Memory B cell (primary cell): ENCODE measurements around the gene KRTAP10-8.

Experiments used
- ATAC-seq: fragments of 150-1000 bp; cut with Tn5 transposase; 2 replicates; pipeline ENCODE4 v1.10.0; 2021; ENCODE audit warnings: low read depth, mild to moderate bottlenecking, moderate library complexity
- DNase-seq, 2 donors: peaks; one replicate each; pipeline ENCODE4 v3.0.0; 2022; ENCODE audit warnings: low spot score in 2 of 2
- H3K27ac Mint-ChIP-seq: one replicate; pipeline ENCODE4 v1.8.0; 2022; ENCODE audit warnings: mild to moderate bottlenecking, moderate library complexity, mixed read lengths
- H3K27me3 Mint-ChIP-seq: one replicate; pipeline ENCODE4 v1.8.0; 2022; ENCODE audit warnings: mixed read lengths
- H3K36me3 Mint-ChIP-seq: one replicate; pipeline ENCODE4 v1.8.0; 2022; ENCODE audit warnings: mild to moderate bottlenecking, mixed read lengths
- H3K4me1 Mint-ChIP-seq: one replicate; pipeline ENCODE4 v1.8.0; 2022; ENCODE audit warnings: mixed read lengths
- H3K4me3 Mint-ChIP-seq: one replicate; pipeline ENCODE4 v1.8.0; 2022; ENCODE audit warnings: mild to moderate bottlenecking, moderate library complexity, mixed read lengths
- H3K9me3 Mint-ChIP-seq: one replicate; pipeline ENCODE4 v1.8.0; 2022; ENCODE audit warnings: mixed read lengths

The KRTAP10-8 gene

GRCh38 chr21:44613386-44614155 is 1.7 kb downstream of the KRTAP10-8 start:
- H3K36me3 Mint-ChIP-seq = peaks cover 9% of the 10 kb centered on the region
- ATAC-seq (no peak), DNase-seq (peak in 1 of 2 donors; percentile 8)

DNA sequence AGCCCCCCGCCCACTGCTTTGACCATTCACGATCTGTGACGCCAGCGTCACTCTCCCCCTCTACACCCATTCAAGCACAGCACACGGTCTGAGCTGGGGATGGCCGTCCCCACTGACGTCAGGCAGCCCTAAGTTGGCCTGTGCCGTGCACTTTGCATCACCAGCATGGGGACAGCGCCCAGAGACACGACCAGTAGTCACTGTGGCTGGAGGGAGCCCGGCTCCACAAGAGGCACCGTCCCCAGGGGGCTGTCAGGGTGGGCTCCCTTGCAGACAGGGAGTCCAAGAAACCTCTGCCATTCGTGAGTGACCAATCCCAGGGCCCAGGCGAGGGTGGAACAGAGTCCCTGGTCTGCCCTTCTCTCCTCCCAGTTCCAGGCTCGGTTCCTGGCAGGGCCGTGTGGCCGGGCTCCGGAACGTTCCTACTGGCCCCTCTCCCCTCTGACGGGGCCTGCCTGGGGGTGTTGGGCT is 2.3 kb downstream of the KRTAP10-8 start:
- Mint-ChIP-seq H3K4me3 (no peak overlapping the region), H3K27ac (no peak overlapping the region), H3K27me3 (peaks cover 14% of the 10 kb centered on the region), H3K36me3 (peaks cover 6% of the 10 kb centered on the region), H3K4me1 (peaks cover 8% of the 10 kb centered on the region), H3K9me3 (peaks cover 10% of the 10 kb centered on the region)
- DNase-seq (no peak), ATAC-seq (no peak)

More at GRCh38 chr21:44613386-44614155, 1.7 kb downstream of the KRTAP10-8 start:
- peaks cover 2% of the 10 kb centered on the region for H3K4me1 Mint-ChIP-seq
- no peak overlapping the region for H3K27ac Mint-ChIP-seq
- H3K4me3 Mint-ChIP-seq = no peak overlapping the region
- H3K9me3 Mint-ChIP-seq = peaks cover 15% of the 10 kb centered on the region
- H3K27me3 Mint-ChIP-seq = peaks cover 15% of the 10 kb centered on the region

DNA sequence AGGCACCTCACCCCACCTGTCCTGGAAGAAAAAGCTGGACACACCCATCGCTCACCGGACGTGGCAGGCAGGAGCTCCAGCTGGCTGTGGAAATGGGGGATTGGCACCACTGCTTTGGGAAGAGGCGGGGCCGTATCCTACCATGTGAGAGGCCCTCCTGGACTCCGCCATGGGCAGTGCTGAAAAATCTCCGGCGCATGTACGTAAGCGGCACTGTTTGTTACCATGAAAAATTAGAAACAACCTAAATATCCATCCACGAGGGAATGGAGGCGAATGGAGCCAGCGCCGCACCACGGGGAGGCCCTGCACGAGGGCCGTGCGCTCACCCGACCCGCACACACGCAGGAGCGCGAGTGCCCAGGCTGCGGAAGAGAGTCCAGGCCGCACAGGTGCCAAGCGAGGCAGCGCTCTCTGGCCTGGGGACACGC is 3.1 kb downstream of the KRTAP10-8 start:
- H3K27ac Mint-ChIP-seq = no peak overlapping the region
- peaks cover 11% of the 10 kb centered on the region for H3K9me3 Mint-ChIP-seq
- H3K4me3 Mint-ChIP-seq = no peak overlapping the region
- H3K27me3 Mint-ChIP-seq = peaks cover 14% of the 10 kb centered on the region
- peaks cover 9% of the 10 kb centered on the region for H3K4me1 Mint-ChIP-seq
- DNase-seq (no peak), ATAC-seq (no peak)
- peaks cover 13% of the 10 kb centered on the region for H3K36me3 Mint-ChIP-seq

- no peak overlapping the region for H3K27ac Mint-ChIP-seq
Measured at GRCh38 chr21:44615466-44615865, 3.6 kb downstream of the KRTAP10-8 start.

GRCh38 chr21:44615911-44616590 is 4.2 kb downstream of the KRTAP10-8 start:
- Mint-ChIP-seq H3K9me3 (peaks cover 16% of the 10 kb centered on the region), H3K4me3 (no peak overlapping the region), H3K36me3 (peaks cover 19% of the 10 kb centered on the region), H3K27ac (no peak overlapping the region), H3K4me1 (peaks cover 9% of the 10 kb centered on the region), H3K27me3 (peaks cover 14% of the 10 kb centered on the region)
- DNase-seq (no peak), ATAC-seq (no peak)

More at GRCh38 chr21:44615466-44615865, 3.6 kb downstream of the KRTAP10-8 start:
- Mint-ChIP-seq H3K4me3 (no peak overlapping the region), H3K4me1 (peaks cover 9% of the 10 kb centered on the region), H3K27me3 (peaks cover 14% of the 10 kb centered on the region), H3K36me3 (peaks cover 14% of the 10 kb centered on the region), H3K9me3 (peaks cover 13% of the 10 kb centered on the region)
- DNase-seq (no peak), ATAC-seq (no peak)

DNA sequence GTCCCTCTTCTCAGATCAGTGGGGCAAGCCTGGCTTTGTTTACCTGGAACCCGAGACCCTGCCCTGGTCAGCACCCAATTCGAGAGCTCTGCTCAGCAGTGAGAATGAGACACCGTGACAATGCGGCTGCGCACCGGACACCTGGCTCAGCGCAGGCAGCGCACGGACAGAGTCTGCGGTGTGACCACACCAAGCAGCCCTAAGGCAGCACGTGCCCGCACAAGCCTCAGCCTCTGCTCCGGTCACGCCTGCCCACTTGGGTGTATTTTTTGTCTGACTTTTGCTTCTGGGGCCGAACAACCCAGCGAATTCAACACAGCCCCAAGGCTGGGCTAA is 4.7 kb downstream of the KRTAP10-8 start:
- Mint-ChIP-seq H3K27me3 (peaks cover 14% of the 10 kb centered on the region), H3K36me3 (peaks cover 19% of the 10 kb centered on the region), H3K27ac (no peak overlapping the region), H3K4me3 (no peak overlapping the region), H3K9me3 (peaks cover 16% of the 10 kb centered on the region), H3K4me1 (peaks cover 9% of the 10 kb centered on the region)
- no peak for ATAC-seq
- no peak for DNase-seq

DNA sequence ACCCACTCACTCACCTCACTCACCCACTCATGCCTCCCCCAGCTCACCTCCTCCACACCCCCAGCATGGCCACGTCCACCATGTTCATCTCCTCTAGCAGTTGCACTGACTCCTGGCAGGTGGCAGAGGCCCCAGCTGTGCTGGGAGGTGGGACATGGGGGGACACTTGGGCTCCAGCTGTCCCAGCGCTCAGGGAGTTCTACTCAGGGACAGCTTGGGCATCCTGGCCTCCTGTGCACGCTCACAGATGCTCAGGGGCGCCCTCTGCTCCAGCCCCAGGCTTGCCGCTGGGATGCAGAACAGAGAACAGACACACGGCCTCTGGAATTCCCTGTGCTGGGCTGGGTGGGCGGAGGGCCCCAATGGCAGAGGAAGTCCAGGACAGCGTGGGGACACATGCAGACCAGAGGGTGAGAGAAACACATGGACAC is 5.2 kb downstream of the KRTAP10-8 start:
- Mint-ChIP-seq H3K9me3 (peaks cover 16% of the 10 kb centered on the region), H3K4me1 (peaks cover 9% of the 10 kb centered on the region), H3K27me3 (peaks cover 14% of the 10 kb centered on the region), H3K27ac (no peak overlapping the region), H3K4me3 (no peak overlapping the region), H3K36me3 (peaks cover 19% of the 10 kb centered on the region)
- DNase-seq = no peak
- no peak for ATAC-seq

DNA sequence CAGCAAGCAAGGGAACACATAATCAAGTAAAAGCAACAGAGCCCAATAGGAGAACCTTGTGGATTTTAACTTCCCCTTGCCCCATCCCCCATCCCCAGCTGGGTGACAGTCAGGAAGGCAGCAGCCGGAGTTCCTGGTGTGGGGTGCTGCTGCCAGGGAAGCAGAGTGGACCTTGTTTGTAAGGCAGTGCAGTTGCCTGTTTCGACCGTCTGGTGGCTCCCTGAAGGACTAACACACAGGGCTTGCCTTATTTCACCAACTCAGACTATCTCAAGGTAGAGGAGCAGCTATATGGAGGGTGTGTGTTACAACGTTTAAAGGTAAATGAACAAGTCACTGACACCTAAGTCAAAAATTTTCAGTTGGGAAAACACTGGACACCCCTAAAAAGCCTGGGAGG is 6.6 kb downstream of the KRTAP10-8 start:
- Mint-ChIP-seq H3K27me3 (peaks cover 13% of the 10 kb centered on the region), H3K4me1 (peaks cover 9% of the 10 kb centered on the region), H3K27ac (peak overlapping the region; percentile 45), H3K36me3 (peaks cover 15% of the 10 kb centered on the region), H3K9me3 (peaks cover 21% of the 10 kb centered on the region), H3K4me3 (no peak overlapping the region)
- ATAC-seq = no peak
- no peak for DNase-seq

GRCh38 chr21:44618909-44619308 is 7.0 kb downstream of the KRTAP10-8 start:
- no peak for DNase-seq
- Mint-ChIP-seq H3K36me3 (peaks cover 16% of the 10 kb centered on the region), H3K27ac (peak overlapping the region; percentile 45), H3K4me1 (peaks cover 9% of the 10 kb centered on the region), H3K9me3 (peaks cover 25% of the 10 kb centered on the region), H3K4me3 (peak overlapping the region; percentile 7), H3K27me3 (peaks cover 10% of the 10 kb centered on the region)
- peak; percentile 83 for ATAC-seq

DNA sequence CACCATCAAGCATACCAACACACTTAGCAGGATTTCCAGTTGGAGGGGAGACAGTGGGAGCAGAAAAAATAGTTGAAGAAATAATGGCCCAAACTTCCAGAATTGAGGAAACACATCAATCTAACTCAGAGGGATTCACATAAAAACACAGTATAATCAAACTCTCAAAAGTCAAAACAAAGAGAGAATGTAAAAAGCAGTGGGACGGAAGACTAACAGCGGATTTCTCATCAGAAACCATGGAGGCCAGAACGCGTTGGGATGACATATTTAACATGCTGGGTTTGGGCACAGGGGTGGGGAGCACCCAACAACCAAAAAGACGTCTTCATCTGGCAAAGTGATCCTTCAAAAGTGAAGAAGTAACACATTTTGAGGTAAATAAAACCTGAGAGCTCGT is 8.0 kb downstream of the KRTAP10-8 start:
- H3K9me3 Mint-ChIP-seq = peaks cover 32% of the 10 kb centered on the region
- H3K36me3 Mint-ChIP-seq = peaks cover 20% of the 10 kb centered on the region
- DNase-seq (no peak), ATAC-seq (no peak)
- H3K27ac Mint-ChIP-seq = no peak overlapping the region
- H3K4me1 Mint-ChIP-seq = peaks cover 9% of the 10 kb centered on the region
- H3K4me3 Mint-ChIP-seq = no peak overlapping the region
- peaks cover 10% of the 10 kb centered on the region for H3K27me3 Mint-ChIP-seq

DNA sequence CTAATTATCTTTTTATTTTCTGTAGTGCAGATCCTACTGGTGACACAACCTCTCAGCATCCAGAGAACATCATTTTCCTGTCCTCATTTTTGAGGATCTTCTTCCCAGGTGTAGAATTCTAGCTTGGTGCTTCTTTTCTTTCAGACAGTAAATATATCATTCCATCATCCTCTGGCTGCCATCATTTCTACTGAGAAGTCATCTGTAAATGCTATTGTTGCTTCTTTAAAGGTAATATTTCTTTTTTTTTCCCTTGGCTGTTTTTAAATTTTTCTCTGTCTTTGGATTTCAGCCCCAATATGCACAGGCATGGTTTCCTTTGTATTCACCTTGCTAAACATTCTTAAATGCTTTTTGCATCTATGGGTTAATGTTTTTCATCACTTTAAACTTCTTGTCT is 11.7 kb downstream of the KRTAP10-8 start:
- Mint-ChIP-seq H3K36me3 (peaks cover 20% of the 10 kb centered on the region), H3K4me1 (peaks cover 7% of the 10 kb centered on the region), H3K27ac (no peak overlapping the region), H3K9me3 (peaks cover 32% of the 10 kb centered on the region), H3K27me3 (peaks cover 15% of the 10 kb centered on the region), H3K4me3 (no peak overlapping the region)
- ATAC-seq (no peak), DNase-seq (no peak)

DNA sequence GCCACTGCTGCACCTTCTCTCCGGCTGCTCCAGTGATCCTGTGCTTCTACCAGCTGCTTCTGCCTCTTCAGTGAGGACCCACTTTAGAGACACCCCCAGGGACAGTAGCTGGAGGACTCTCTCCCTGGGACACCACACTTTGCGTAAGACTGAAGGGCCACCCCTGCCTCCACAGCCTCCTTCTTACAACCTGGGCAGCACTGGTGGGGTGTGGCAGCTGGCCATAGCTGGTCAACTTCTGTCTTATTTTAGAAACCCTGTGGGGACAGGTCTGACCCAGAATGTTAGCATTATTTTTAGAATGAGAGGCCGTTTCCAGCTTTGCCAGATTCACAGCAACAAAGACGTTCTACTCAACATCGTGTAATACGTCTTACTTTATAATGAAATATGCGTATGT is 13.9 kb downstream of the KRTAP10-8 start:
- H3K27me3 Mint-ChIP-seq = peaks cover 15% of the 10 kb centered on the region
- ATAC-seq = no peak
- no peak for DNase-seq
- no peak overlapping the region for H3K4me3 Mint-ChIP-seq
- no peak overlapping the region for H3K27ac Mint-ChIP-seq
- H3K4me1 Mint-ChIP-seq = peaks cover 7% of the 10 kb centered on the region
- peaks cover 10% of the 10 kb centered on the region for H3K36me3 Mint-ChIP-seq
- peaks cover 28% of the 10 kb centered on the region for H3K9me3 Mint-ChIP-seq

DNA sequence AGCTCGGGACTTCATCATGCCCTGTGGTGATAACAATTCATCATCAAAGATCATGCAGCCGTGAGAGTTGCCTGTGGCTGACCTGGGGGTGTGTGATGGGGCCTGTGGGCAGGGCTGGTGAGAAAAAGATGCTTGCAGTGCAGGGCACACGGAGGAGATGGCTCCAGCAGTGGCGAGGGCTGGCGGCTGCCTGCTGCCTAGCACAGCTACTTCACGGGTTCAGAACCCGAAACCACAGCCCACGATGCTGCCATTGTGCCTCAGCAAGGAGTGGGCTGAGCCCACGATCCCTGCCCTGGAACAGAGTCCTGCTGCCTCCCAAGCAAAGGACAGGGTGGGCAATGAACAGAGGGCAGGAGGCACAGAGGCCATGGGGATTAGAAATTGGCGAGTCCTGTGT is 14.4 kb downstream of the KRTAP10-8 start:
- Mint-ChIP-seq H3K4me3 (no peak overlapping the region), H3K9me3 (peaks cover 31% of the 10 kb centered on the region), H3K27ac (no peak overlapping the region), H3K27me3 (peaks cover 15% of the 10 kb centered on the region), H3K4me1 (peaks cover 7% of the 10 kb centered on the region), H3K36me3 (peaks cover 12% of the 10 kb centered on the region)
- ATAC-seq = no peak
- DNase-seq = no peak

GRCh38 chr21:44626673-44627143 is 14.8 kb downstream of the KRTAP10-8 start, which contains the start of gene KRTAP10-9:
Gene KRTAP10-9 (plus strand): TSS chr21:44627093. CDS start chr21:44627172, 79 bp downstream.
- Mint-ChIP-seq H3K4me1 (peaks cover 7% of the 10 kb centered on the region), H3K27me3 (peaks cover 15% of the 10 kb centered on the region), H3K36me3 (peaks cover 12% of the 10 kb centered on the region), H3K4me3 (no peak within 1 kb of the TSS), H3K27ac (no peak within 1 kb of the TSS), H3K9me3 (peaks cover 34% of the 10 kb centered on the region)
- DNase-seq (no peak), ATAC-seq (no peak)
